Hepatocyte (in vitro differentiated cells): Measurements from ENCODE around the gene ERBB2. TPM values are rescaled to one million over a fixed set of nuclear protein-coding genes. Genes with fewer than 3 reads are reported as not detected.
A peak's percentile ranks its signal among the peaks of the same experiment; 100 is the strongest.

Experiments used
- DNase-seq: peaks from one replicate; pipeline ENCODE4 v3.0.0-alpha.2; 2016; ENCODE audit warnings: low spot score
- H2AFZ ChIP-seq: fragments of 200-600 bp; sonication (generic); 2 replicates; pipeline ENCODE4 v1.6.0; 2016; ENCODE audit warnings: antibody characterized with exemption, mild to moderate bottlenecking
- H3K27ac ChIP-seq: fragments of 200-600 bp; sonication (generic); 2 replicates; pipeline ENCODE4 v1.5.1; 2016; ENCODE audit warnings: mild to moderate bottlenecking
- H3K27me3 ChIP-seq: fragments of 200-600 bp; sonication (generic); 2 replicates; pipeline ENCODE4 v1.6.1; 2016
- H3K36me3 ChIP-seq: fragments of 200-600 bp; sonication (generic); replicated peaks from 2 replicates; pipeline ENCODE4 v1.5.1; 2016; ENCODE audit warnings: low read depth; ENCODE audit not compliant: insufficient read depth
- H3K4me1 ChIP-seq: fragments of 200-600 bp; sonication (generic); 2 replicates; pipeline ENCODE4 v1.5.1; 2016; ENCODE audit warnings: mild to moderate bottlenecking, moderate library complexity; ENCODE audit not compliant: insufficient read depth
- H3K4me2 ChIP-seq: fragments of 200-600 bp; sonication (generic); 2 replicates; pipeline ENCODE4 v1.6.0; 2016
- H3K4me3 ChIP-seq: fragments of 200-600 bp; sonication (generic); 2 replicates; pipeline ENCODE4 v1.5.1; 2016; ENCODE audit warnings: mild to moderate bottlenecking
- H3K79me2 ChIP-seq: fragments of 200-600 bp; sonication (generic); 2 replicates; pipeline ENCODE4 v1.6.0; 2017; ENCODE audit warnings: mild to moderate bottlenecking
- H3K9me2 ChIP-seq: fragments of 200-600 bp; sonication (generic); replicated peaks from 2 replicates; pipeline ENCODE4 v1.6.0; 2017; ENCODE audit warnings: mild to moderate bottlenecking; ENCODE audit not compliant: insufficient read depth
- H3K9me3 ChIP-seq: fragments of 200-600 bp; sonication (generic); 2 replicates; pipeline ENCODE4 v1.5.1; 2016; ENCODE audit warnings: low read depth, mild to moderate bottlenecking
- H4K20me1 ChIP-seq: fragments of 200-600 bp; sonication (generic); 2 replicates; pipeline ENCODE4 v1.6.0; 2016; ENCODE audit warnings: mild to moderate bottlenecking; ENCODE audit not compliant: insufficient read depth, poor library complexity, severe bottlenecking
- EZH2 ChIP-seq: fragments of 200-600 bp; sonication (generic); IDR thresholded peaks from 2 replicates; pipeline ENCODE4 v1.6.1; 2016; ENCODE audit warnings: antibody characterized with exemption, mild to moderate bottlenecking, borderline replicate concordance
- EZH2phosphoT487 ChIP-seq: fragments of 200-600 bp; sonication (generic); IDR thresholded peaks from one replicate; pipeline ENCODE4 v1.6.1; 2018; ENCODE audit warnings: antibody characterized with exemption, mild to moderate bottlenecking, low read depth, moderate library complexity; ENCODE audit not compliant: unreplicated experiment, severe bottlenecking
- WGBS: methylation state at CpG from one replicate; pipeline ENCODE4 v1.1.6; 2016; ENCODE audit warnings: low lambda C conversion rate; ENCODE audit errors: missing lambda C conversion rate; 5-methylcytosine and 5-hydroxymethylcytosine counted together
- polyA plus RNA-seq: library from polyadenylated mRNA; unstranded; fragments of >200 nt; fragmentation: Nextera tagmentation; extraction: Ambion mirVana; gene quantifications from 2 replicates; pipeline ENCODE4 v1.2.1, GENCODE V29; 2016
- total RNA-seq: library from RNA; depleted of rRNA; stranded (reverse); fragments of >200 nt; gene quantifications from 2 replicates; pipeline ENCODE4 v1.2.3, GENCODE V29; 2014
- TF ChIP-seq, protein P1 (sequence below): fragments of 200-600 bp; sonication (generic); IDR thresholded peaks from 2 replicates; pipeline ENCODE4 v1.5.1; 2016; ENCODE audit warnings: antibody characterized with exemption, mild to moderate bottlenecking; ENCODE audit not compliant: poor library complexity

ERBB2 gene
- total and polyA plus RNA-seq, 2 experiments from 2014 or later, result 76.4 to 93.1 TPM

DNA sequence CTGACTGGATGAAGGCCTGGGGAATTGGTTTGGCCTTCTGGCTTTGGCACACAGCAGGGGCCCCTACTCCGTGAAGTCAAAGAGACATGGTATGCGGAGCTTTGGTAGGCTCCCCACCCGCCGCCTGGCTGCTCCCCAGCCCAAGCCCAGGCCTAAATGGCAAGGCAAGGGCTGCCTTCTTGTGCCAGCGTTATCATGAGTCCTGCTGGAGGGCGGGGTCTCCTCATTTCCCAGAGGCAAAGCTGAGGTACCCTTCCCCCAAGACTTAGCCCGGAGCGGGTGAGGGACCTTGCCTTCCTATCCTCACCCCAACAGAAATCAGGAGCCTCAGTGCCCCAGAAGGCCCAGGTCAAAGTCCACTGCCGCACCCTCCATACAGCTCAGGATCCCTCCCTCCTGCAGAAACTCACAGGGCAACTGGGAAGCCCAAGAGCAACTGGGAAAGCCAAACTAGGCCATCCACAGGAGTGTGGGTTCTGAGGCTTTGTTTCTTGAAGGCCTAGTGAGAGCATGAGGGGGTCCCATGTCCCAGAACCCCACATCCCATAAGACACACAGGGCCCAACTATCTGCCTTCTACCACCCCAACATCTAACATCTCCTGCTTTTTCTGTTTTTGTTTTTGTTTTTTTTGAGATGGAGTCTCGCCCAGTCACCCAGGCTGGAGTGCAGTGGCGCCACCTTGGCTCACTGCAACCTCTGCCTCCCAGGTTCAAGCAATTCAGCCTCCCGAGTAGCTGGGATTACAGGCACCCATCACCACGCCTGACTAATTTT lies 21.3 kb upstream of the ERBB2 start:
- Histone ChIP-seq H3K27ac (peak overlapping the region; percentile 89), H4K20me1 (no peaks in the 10 kb centered on the region), H2AFZ (no peak overlapping the region), H3K79me2 (no peaks in the 10 kb centered on the region), H3K27me3 (no peaks in the 10 kb centered on the region), H3K4me1 (peaks cover 42% of the 10 kb centered on the region), H3K9me2 (no peaks in the 10 kb centered on the region), H3K9me3 (no peaks in the 10 kb centered on the region), H3K4me2 (peak overlapping the region; percentile 41), H3K36me3 (no peaks in the 10 kb centered on the region), H3K4me3 (no peak overlapping the region)
- peak; percentile 76 for DNase-seq
- WGBS, result 91% methylated on average over 13 of the region's 13 CpGs
- no peak for TF ChIP-seq EZH2
- no peak for TF ChIP-seq EZH2phosphoT487
- TF ChIP-seq, protein P1, sequence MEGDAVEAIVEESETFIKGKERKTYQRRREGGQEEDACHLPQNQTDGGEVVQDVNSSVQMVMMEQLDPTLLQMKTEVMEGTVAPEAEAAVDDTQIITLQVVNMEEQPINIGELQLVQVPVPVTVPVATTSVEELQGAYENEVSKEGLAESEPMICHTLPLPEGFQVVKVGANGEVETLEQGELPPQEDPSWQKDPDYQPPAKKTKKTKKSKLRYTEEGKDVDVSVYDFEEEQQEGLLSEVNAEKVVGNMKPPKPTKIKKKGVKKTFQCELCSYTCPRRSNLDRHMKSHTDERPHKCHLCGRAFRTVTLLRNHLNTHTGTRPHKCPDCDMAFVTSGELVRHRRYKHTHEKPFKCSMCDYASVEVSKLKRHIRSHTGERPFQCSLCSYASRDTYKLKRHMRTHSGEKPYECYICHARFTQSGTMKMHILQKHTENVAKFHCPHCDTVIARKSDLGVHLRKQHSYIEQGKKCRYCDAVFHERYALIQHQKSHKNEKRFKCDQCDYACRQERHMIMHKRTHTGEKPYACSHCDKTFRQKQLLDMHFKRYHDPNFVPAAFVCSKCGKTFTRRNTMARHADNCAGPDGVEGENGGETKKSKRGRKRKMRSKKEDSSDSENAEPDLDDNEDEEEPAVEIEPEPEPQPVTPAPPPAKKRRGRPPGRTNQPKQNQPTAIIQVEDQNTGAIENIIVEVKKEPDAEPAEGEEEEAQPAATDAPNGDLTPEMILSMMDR, result no peak

DNA sequence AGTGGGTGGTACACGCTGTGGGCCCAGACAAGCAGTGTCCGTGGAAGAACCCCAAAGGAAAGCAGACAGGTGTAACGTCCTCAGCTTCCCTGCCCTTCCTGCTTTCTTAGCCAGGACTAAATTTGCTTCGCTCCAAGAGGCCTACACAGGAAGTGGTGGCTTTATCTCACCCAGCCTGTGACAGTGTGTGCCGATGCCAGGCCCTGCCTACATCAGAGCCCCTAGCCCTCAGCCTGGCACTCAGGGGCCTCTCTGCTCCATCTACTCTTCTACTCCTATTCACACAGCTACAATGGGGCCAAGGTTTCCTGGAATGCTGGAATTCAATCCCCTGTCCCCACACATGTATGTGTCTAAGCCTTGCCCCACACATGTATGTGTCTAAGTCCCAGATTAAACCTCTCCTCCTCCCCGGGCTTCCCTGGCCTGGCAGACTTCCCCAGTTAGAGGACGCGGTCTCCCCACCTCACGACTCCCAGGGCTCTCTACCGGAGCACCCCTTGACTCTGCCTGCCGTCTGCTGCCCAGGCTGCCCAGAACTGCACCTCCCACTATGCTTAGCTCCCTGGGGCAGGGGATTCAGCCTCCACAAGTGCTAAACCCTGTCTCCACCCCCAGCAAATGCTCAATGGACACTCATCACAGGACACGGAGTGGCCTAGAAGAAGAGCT lies 20.2 kb upstream of the ERBB2 start:
- H3K4me2 ChIP-seq, result no peak overlapping the region
- H2AFZ ChIP-seq, result no peak overlapping the region
- H3K9me2 ChIP-seq, result no peaks in the 10 kb centered on the region
- H3K27ac ChIP-seq, result peak overlapping the region; percentile 89
- no peak for TF ChIP-seq EZH2phosphoT487
- no peak for TF ChIP-seq EZH2
- TF ChIP-seq, protein P1, result no peak
- no peaks in the 10 kb centered on the region for H4K20me1 ChIP-seq
- H3K4me1 ChIP-seq, result peaks cover 39% of the 10 kb centered on the region
- DNase-seq, result no peak
- H3K9me3 ChIP-seq, result no peaks in the 10 kb centered on the region
- no peaks in the 10 kb centered on the region for H3K36me3 ChIP-seq
- no peaks in the 10 kb centered on the region for H3K79me2 ChIP-seq
- WGBS, result 94% methylated on average over 12 of the region's 12 CpGs
- no peaks in the 10 kb centered on the region for H3K27me3 ChIP-seq
- H3K4me3 ChIP-seq, result no peak overlapping the region

DNA sequence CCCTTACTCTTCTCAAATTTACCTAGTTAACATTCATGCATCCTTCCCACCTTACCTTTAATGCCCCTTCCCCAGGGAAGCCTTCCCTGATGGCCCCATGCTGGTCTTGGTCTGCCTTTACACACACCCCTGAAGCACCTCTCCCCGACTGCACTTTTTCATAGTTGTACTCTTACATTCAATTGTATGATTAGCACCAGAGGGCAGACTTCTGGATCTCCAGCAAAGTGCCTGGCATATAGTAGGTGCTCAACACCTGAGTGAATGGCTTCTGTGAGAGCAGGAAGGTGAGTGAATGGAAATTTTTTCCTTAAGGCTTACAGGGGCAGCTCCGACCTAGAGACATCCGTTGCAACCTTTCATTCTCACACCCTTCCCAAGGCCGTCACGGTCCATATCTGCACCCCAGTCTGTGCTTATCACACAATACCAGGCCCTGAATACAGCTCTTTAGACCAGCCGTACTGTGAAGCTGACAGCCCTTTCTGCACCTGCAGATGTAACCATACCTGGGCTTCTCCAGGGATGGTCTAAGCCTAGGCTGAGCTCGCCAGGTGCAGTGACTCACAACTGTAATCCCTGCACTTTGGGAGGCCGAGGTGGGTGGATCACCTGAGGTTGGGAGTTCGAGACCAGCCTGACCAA lies 16.4 kb upstream of the ERBB2 start:
- Histone ChIP-seq H3K79me2 (no peaks in the 10 kb centered on the region), H2AFZ (no peak overlapping the region), H3K4me2 (no peak overlapping the region), H3K4me1 (peaks cover 19% of the 10 kb centered on the region), H3K27ac (no peak overlapping the region), H3K4me3 (no peak overlapping the region), H3K9me3 (no peaks in the 10 kb centered on the region), H4K20me1 (no peaks in the 10 kb centered on the region), H3K27me3 (no peaks in the 10 kb centered on the region), H3K9me2 (no peaks in the 10 kb centered on the region), H3K36me3 (no peaks in the 10 kb centered on the region)
- WGBS, result 93% methylated on average over 9 of the region's 9 CpGs
- no peak for DNase-seq
- TF ChIP-seq EZH2phosphoT487 (no peak), EZH2 (no peak)
- TF ChIP-seq, protein P1, result no peak
